CD4-positive, alpha-beta T cell treated with Interleukin-10 for 1 hour (primary cell): ENCODE results near the gene FBXW4.

Experiments used
- DNase-seq: peaks from one replicate; pipeline ENCODE4 v3.0.0-alpha.2; 2020

FBXW4 gene

DNA sequence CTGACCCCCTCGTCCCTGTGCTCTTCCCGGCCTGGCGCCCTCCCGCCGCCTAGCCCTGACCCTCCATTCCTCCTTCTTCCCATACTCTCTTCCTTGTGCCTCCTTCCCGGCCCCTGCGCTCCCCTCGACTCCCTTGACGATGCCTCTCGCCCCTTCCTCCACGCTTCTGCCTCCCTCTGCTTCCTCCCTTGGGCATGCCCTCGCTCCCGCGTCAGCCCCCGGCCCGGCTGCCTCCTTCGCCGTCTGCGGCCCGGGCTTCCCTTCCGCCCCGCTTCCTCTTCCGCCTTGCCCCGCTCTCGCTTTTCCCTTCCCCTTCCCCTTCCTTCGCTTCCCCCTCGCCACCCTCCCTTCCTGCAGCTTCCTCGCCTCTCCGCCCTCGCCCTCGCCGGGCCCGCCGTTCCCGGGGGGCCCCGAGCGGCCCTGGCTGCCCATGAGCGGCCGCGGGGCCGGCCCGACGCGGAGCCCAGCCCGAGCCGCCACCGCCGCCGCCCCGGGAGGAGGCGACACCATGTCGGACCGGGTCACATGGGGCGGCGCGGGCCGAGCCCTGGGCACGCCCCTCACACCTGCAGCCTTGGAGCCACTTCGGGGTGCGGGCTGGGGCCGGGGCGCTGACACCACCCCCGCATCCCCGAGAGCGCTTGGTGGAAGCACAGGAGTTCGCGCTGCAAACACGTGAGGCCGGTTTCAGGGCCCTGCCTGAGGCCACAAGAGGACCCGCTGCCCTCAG lies at the start of gene FBXW4:
Gene FBXW4, minus strand, starts transcription at position 497 of the 730 bp plus-strand sequence. Its CDS starts 65 bp downstream, at position 432.
- peak; percentile 73 for DNase-seq

DNA sequence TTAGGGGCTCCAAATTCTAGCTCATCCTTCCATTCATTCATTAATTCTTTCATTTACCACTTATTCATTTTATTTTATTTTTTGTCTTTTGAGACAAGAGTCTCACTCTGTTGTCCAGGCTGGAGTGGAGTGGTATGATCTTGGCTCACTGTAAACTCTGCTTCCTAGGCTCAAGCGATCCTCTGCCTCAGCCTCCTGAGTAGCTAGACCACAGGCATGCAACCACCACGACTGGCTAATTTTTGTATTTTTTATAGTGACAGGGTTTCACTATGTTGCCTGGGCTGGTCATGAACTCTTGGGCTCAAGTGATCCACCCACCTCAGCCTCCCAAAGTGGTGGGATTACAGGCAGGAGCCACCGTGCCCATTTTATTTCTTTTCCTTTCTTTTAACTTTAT lies 49.3 kb upstream of the FBXW4 start:
- DNase-seq: no peak

- no peak for DNase-seq
Measured at GRCh38 chr10:101741938-101742337, 47.0 kb upstream of the FBXW4 start.

DNA sequence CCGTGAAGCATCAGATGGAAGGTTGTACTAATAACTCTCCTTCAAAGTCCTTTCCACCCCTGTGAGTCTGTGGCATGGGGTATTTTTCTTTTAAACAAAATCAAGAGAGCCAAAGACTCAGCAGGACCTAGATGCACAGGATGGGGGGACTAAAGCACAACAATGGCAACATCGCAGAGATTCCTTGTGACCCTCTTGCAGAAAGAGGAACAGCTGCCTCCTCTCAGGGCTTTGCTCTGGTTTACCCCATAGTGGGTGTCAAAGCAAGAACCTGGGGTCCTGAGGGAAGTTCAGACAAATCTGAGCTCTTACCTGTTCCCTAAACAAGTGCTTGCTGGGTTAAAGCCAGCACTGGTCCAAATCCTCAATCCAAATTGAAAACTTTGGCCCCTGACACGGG lies 41.7 kb upstream of the FBXW4 start:
- DNase-seq: no peak

DNA sequence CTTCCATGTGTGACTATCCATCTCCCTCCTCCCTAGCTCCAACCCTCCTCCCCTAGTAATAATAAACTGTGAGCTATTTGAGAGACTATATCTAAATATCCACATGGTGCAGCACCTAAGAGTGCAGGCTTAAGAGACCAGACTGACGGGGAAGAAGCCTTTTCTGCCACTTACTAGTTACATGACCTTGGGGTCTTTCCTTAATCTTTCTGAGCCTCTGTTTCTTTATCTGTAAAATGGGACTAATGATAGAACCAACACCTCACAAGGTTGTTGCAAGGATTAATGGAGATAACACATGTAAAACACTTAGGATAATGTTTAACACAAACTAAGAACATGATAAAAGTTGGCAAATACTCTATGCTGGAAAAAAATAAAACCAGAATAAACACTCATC lies 37.1 kb upstream of the FBXW4 start:
- DNase-seq: no peak

GRCh38 chr10:101726115-101726387 lies 31.1 kb upstream of the FBXW4 start:
- no peak for DNase-seq

DNA sequence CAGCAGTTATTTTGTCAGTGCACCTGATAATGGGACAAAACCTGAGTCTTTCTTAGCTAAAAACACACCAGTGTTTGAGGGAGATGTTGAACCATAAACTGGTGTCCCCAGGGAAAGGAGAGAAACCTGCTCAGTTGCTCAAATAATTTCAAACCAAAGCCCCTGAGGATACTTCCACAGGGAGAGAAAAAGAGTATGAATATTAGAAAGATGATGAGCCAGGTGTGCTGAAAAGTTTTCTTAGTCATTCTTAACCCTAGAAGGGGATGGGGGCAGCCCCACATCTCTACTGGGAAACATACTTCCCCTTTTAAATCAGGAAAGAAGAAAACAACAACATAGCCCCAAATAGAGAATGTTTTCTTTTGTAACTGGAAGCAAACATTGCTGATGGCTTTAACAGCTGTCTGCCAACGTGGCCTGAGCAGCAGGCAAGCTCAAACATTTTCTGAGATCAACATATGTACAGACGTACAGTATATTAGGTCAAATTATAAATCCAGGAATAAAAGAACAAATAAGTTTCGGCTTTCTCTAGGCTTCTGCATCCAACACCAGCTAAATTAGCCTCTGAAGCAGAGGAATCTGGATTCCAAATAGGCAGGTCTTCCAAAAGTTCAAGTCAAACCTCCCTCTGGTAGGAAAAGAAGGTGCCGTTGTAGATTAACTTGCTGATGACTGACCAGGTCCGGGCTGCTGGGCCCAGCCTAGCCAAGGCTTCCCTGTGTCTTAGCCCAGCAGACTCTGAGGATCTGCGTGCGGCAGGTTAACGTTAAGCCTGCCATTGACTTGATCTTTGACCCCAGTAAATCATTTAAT lies 30.5 kb upstream of the FBXW4 start:
- DNase-seq: no peak

DNA sequence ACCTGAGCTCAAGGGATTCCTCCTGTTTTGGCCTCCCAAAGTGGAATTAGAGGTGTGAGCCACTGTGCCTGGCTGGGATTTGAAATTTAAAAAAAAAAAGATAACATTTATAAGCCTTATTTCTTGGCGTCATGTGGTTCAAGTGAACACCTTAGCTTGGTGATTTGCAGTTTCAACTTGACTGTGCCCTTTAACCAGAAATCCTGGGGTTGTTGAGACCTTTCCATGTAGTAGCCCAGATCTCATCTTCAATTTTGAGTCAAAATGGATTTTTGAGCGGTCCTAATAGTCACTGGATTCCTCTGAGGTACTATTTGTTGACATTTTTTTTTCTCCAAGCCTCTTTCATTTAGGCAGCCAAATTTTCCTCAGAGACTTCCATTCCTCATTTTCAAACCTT lies 29.5 kb upstream of the FBXW4 start:
- no peak for DNase-seq

DNA sequence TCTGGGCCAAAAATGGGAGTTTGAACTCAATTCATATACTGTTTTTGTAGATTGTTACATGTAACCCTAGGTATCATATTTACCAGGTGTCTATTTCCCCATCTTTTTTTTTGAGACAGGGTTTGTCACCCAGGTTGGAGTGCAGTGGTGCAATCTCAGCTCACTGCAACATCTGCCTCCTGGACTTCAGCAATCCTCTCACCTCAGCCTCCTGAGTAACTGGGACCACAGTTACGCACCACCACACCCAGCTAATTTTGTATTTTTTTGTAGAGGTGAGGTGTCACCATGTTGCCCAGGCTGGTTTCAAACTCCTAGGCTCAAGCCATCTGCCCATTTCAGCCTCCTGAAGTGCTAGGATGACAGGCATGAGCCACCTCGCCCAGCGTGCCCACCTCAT lies 28.2 kb upstream of the FBXW4 start:
- no peak for DNase-seq

GRCh38 chr10:101721806-101722205 lies 26.8 kb upstream of the FBXW4 start:
- no peak for DNase-seq

DNA sequence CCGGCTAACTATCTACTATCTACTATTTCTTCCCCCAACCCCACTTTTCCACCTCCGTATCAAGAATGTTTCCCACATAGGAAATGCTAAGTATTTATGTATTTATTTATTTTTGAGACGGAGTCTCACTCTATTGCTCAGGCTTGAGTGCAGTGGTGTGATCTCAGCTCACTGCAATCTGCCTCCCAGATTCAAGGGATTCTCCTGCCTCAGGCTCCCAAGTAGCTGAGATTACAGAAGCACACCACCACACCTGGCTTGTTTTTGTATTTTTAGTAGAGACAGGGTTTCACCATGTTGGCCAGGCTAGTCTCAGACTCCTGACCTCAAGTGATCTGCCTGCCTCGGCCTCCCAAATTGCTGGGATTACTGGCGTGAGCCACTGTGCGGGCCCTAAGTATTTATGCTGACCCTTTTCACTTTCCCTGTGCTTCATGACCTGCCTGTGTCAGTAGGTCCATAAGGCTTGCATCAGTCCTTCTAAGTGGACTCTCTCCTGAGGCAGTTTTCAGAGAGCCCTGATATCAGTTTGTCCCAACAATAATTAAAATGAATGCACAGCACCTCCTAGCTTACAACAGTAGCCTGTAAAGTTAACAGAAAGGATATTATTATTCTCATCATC lies 25.7 kb upstream of the FBXW4 start:
- DNase-seq: no peak

DNA sequence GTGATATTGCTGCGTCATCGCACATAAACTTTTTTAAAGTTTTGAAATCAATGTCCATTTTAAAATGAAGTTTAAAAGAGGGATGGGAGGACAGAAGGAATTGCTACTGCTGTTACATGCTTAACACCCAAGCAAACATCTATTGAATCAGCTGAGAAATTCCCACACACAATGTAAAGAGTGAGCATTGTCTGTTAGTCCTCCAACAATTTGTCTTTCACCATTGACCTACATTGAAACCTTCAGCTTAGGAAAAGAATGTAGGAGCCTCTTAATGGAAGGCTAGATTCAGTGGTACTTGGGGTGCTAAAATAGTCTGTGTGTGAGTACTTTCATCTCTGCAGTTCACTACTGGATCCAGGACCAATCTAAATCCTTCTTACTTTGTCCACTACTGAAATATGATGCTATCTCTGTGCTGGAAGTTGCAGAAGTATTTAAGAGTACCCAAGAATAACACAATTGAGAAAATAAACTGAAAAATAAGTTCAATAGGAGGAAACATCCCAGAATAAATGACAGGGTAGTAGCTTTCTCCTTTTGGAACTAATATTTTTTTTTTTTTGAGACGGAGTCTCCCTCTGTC lies 23.8 kb upstream of the FBXW4 start:
- no peak for DNase-seq

DNA sequence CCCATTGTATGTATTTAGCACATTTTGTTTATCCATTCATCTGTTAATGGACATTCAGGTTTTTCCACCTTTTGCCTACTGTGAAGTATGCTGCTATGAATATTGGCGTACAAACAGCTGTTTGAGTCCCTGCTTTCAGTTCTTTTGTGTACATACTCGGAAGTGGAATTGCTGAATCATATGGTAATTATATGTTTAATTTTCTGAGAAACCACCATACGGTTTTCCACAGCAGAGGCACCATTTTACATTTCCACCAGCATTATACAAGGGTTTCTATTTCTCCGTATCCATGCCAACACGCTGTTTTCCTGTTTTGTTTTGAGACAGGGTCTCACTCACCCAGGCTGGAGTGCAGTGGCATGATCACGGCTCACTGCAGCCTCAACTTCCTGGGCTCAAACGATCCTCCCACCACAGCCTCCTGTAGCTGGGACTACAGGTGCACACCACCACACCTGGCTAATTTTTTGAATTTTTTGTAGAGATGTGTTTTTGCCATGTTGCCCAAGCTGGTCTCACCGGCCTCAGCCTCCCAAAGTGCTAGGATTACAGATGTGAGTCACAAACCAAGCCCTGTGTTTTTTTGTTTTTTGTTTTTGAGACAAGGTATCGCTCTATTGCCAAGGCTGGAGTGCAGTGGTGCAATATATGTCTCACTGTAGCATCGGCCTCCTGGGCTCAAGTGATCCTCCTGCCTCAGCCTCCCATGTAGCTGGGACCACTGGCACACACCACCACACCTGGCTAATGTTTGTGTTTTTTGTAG lies 22.1 kb upstream of the FBXW4 start:
- no peak for DNase-seq

DNA sequence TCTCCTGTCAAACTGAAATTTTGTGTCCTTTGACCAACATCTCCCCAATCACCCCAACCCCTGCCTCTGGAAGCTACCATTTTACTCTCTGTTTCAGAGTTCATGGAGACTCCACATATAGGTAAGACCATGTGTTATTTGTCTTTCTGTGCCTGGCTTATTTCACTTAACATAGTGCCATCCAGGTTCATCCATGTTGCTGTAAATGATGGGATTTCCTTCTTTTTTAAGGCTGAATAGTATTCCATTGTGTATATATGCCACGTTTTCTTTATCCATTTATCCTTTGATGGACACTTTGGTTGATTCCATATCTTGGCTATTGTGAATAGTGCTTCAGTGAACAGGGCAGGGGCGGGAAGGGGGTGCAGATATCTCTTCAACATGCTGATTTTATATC lies 18.0 kb upstream of the FBXW4 start:
- no peak for DNase-seq

DNA sequence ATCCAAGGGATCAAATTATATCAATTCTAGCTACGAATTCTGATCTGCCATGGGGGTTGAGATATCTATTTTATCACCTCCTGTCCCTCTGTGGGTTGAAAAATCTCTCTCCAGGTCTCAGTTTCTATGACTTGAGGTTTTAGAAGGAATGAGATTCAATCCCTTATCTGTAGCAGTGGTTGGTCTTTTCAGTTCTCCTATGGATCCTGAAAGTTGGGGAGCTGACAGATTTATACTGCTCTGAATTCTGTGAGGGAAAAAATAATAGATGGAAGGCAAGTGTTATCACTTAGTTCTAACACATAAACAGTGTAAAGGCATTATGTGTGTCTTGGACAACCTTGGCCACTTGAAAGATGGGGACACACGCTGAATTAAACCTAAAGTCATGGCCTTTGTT lies 15.8 kb upstream of the FBXW4 start:
- DNase-seq: no peak

GRCh38 chr10:101710059-101710695 lies 15.2 kb upstream of the FBXW4 start:
- DNase-seq: no peak

- no peak for DNase-seq
Measured at GRCh38 chr10:101709359-101710058, 14.5 kb upstream of the FBXW4 start.

DNA sequence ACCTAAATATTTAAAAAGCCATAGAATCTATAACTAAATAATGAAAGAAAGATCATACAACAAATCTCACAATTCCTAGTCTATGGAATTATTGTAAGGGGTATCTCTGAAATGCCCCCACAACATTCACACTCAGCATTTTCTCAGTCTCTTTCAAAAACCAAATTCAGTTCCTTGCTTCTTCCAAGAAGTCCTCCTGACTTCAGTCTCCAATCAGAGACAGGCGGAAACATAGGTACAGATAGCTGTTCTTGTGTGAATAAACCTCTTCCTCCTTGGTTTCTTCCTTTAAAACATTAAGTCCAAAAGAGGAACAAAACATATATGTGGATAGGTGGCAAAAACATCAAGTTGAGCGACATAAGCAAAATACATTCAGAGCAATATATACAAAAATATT lies 13.9 kb upstream of the FBXW4 start:
- no peak for DNase-seq

DNA sequence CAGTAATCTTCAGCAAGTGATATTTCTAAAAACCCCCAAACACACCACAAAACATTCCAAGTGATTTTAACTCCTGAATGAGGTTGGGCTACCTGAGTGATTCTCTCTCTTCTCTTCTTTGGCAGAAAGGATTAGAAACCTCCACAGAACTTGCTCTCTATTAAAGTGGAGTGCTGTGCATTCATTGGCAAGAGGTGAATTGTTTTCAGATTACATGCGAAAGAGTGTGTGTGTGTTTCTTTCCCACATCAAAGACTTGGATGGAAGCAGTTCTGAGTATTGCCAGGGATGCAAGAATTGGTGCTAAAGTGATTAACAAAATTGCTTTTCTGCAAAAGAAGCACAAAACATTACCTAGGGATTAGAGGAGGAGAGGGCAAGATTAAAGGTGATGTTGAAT lies 13.1 kb upstream of the FBXW4 start:
- no peak for DNase-seq

DNA sequence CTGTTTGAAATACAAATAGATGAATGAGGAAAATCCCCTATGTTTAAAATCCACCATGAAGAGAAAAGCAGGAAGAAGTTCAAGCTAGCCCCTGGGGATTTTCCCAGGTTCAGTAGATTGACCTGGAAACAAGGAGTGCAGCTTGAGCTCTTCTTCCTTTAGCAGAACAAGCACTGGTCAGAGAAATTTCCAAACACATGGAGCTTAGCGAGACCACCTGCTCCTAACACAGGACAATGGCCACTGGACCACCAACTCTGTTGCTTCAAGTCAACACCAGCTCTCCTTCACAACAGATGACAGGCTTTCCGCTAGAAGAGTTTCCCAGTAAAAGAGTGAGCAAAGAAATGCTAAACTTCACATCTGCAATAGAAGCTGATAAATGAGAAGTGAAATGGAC lies 9.4 kb upstream of the FBXW4 start:
- DNase-seq: no peak

GRCh38 chr10:101696632-101697031 lies 1.7 kb upstream of the FBXW4 start:
- no peak for DNase-seq

DNA sequence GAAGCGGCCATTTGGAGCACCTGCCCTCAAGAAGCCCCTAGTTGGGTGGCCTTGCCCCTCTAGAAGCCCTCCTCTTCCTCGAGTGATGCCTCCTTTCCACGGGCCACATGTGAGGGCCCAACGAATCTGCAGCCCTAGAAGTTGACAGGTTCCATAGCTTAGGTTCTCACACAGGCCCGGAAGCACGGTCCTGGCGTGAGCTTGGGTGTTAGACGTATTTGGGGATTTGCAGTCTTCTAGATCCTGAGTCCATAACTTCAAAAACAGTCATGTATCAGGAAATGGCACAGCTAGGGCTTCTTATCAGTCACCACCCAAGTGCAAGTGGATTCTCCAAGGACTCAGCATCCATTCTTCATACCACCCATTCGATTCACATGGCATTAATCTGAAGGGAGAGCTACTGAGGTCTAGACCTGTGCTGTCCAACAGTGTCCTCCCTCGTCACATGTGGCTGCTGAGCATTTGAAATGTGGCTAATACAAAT lies 477 bp upstream of the FBXW4 start:
- DNase-seq: no peak
